GM18505 (cell line): ENCODE measurements around the gene MAML3.

Experiments
- ATAC-seq: cut with Tn5 transposase; IDR thresholded peaks from one replicate; pipeline ENCODE4 v1.9.1; 2021; ENCODE audit not compliant: unreplicated experiment
- POLR2A ChIP-seq: IDR thresholded peaks from 4 replicates; pipeline ENCODE4 v1.6.1; 2011; ENCODE audit warnings: borderline replicate concordance; ENCODE audit not compliant: insufficient read depth, insufficient read length; ENCODE audit errors: extremely low read depth

The MAML3 gene

GRCh38 chr4:139763205-139763604 lies 390.8 kb downstream of the MAML3 start:
- TF ChIP-seq POLR2A: no peak
- no peak for ATAC-seq

GRCh38 chr4:139762720-139763119 lies 391.3 kb downstream of the MAML3 start:
- no peak for ATAC-seq
- no peak for TF ChIP-seq POLR2A

- no peak for TF ChIP-seq POLR2A
- ATAC-seq: no peak
Measured at GRCh38 chr4:139761461-139761860, 392.5 kb downstream of the MAML3 start.

- no peak for TF ChIP-seq POLR2A
- no peak for ATAC-seq
Measured at GRCh38 chr4:139760567-139760966, 393.4 kb downstream of the MAML3 start.

- ATAC-seq: no peak
- no peak for TF ChIP-seq POLR2A
Measured at GRCh38 chr4:139759097-139759496, 394.9 kb downstream of the MAML3 start.

GRCh38 chr4:139756391-139757180 lies 397.4 kb downstream of the MAML3 start:
- no peak for TF ChIP-seq POLR2A
- ATAC-seq: no peak

- TF ChIP-seq POLR2A: no peak
- no peak for ATAC-seq
Measured at GRCh38 chr4:139754938-139755337, 399.0 kb downstream of the MAML3 start.

GRCh38 chr4:139753686-139754085 lies 400.3 kb downstream of the MAML3 start:
- no peak for TF ChIP-seq POLR2A
- no peak for ATAC-seq

GRCh38 chr4:139749835-139750498 lies 404.0 kb downstream of the MAML3 start:
- ATAC-seq: no peak
- TF ChIP-seq POLR2A: no peak

- no peak for ATAC-seq
- no peak for TF ChIP-seq POLR2A
Measured at GRCh38 chr4:139749338-139749737, 404.6 kb downstream of the MAML3 start.

GRCh38 chr4:139746431-139747171 lies 407.4 kb downstream of the MAML3 start:
- ATAC-seq: no peak
- no peak for TF ChIP-seq POLR2A

- no peak for TF ChIP-seq POLR2A
- no peak for ATAC-seq
Measured at GRCh38 chr4:139745111-139745639, 408.8 kb downstream of the MAML3 start.

- no peak for TF ChIP-seq POLR2A
- no peak for ATAC-seq
Measured at GRCh38 chr4:139744232-139744631, 409.8 kb downstream of the MAML3 start.
